Testis (tissue), 2 donors: ENCODE results near the gene PMM1.

Experiments used
- CTCF ChIP-seq, 3 experiments: fragments of 450-650 bp in 2 of 3; fragments of 200-600 bp in 1 of 3; sonication (generic) in 1 of 3; IDR thresholded peaks; one replicate each; pipeline ENCODE4 v1.5.1; 2016 to 2019; ENCODE audit warnings: antibody characterized with exemption in 3 of 3, mild to moderate bottlenecking in 2 of 3, moderate library complexity in 1 of 3
- POLR2A ChIP-seq: fragments of 450-650 bp; IDR thresholded peaks from one replicate; pipeline ENCODE4 v1.6.1; 2017; ENCODE audit warnings: antibody characterized with exemption, mild to moderate bottlenecking, moderate library complexity

- TF ChIP-seq CTCF (IDR thresholded peaks at IDR 0.05) (no peak), POLR2A (no peak)
Measured at GRCh38 chr22:41638748-41639147, 49.1 kb upstream of the PMM1 start.
